ENCODE data around the gene PPP1R11. TPM values are rescaled to one million over a fixed set of nuclear protein-coding genes. Genes with fewer than 3 reads are reported as not detected.

The PPP1R11 gene
- total and polyA plus RNA-seq, 9 of the 15 experiments (the other 6 are each of a cell fraction or from before 2014, with no cell fraction given), result 17.8 to 94.8 (median 44.6) TPM

- TF ChIP-seq ZNF699 (CRISPR knock-in tag; IDR thresholded peaks at IDR 0.05; ENCODE audit: insufficient replicate concordance) (no peak), ZBTB43 (CRISPR knock-in tag; IDR thresholded peaks at IDR 0.05) (no peak), PTRF (tag; IDR thresholded peaks at IDR 0.05) (no peak), TSC22D4 (tag; IDR thresholded peaks at IDR 0.05) (no peak), BCLAF1 (IDR thresholded peaks at IDR 0.05; ENCODE audit: borderline replicate concordance in 1 of 2, control insufficient read depth in 1 of 2, low read depth in 2 of 2, low read length in 1 of 2) (peak in 1 of 2 experiments; percentile 96; a peak in 2 of 4 replicates), ZNF695 (CRISPR knock-in tag; IDR thresholded peaks at IDR 0.05) (no peak), ZBTB1 (CRISPR knock-in tag; IDR thresholded peaks at IDR 0.05; ENCODE audit: borderline replicate concordance, low read depth) (no peak; the same call in 1 of the 2 replicates), ZNF347 (CRISPR knock-in tag; IDR thresholded peaks at IDR 0.05; ENCODE audit: low read depth) (no peak), ZBTB2 (IDR thresholded peaks at IDR 0.05) (peak; percentile 96), ELF1 (tag; IDR thresholded peaks at IDR 0.05) (peak; percentile 100), RBM17 (IDR thresholded peaks at IDR 0.05; ENCODE audit: borderline replicate concordance, low read depth, low read length) (no peak), SMARCA5 (IDR thresholded peaks at IDR 0.05) (no peak), ATF7 (IDR thresholded peaks at IDR 0.05) (peak; percentile 94), DLX4 (CRISPR knock-in tag; IDR thresholded peaks at IDR 0.05) (no peak), PHF21A (IDR thresholded peaks at IDR 0.05; ENCODE audit: borderline replicate concordance, low read depth) (no peak), POLR2AphosphoS5 (IDR thresholded peaks at IDR 0.05; ENCODE audit: control insufficient read depth, insufficient read depth, low read depth, low read length) (peak; percentile 77), MAX (CRISPR knock-in tag; IDR thresholded peaks at IDR 0.05) (peak; percentile 94), ZNF785 (CRISPR knock-in tag; IDR thresholded peaks at IDR 0.05) (no peak), NR2C1 (IDR thresholded peaks at IDR 0.05) (peak; percentile 91), NR2C1 (tag; IDR thresholded peaks at IDR 0.05) (peak; percentile 92)
Observed at GRCh38 chr6:30066577-30067459, at the start of gene PPP1R11 (continued).
